ENCODE results near the gene POLR2A. TPM values are rescaled to one million over a fixed set of nuclear protein-coding genes. Genes with fewer than 3 reads are reported as not detected.

POLR2A gene
- total RNA-seq, 1 donor from 2014 or later = 105 TPM

GRCh38 chr17:7502987-7503386, 18.8 kb downstream of the POLR2A start:
- H3K4me3 ChIP-seq = no peak overlapping the region
- peak; percentile 28 for ATAC-seq
- TF ChIP-seq, protein P1, sequence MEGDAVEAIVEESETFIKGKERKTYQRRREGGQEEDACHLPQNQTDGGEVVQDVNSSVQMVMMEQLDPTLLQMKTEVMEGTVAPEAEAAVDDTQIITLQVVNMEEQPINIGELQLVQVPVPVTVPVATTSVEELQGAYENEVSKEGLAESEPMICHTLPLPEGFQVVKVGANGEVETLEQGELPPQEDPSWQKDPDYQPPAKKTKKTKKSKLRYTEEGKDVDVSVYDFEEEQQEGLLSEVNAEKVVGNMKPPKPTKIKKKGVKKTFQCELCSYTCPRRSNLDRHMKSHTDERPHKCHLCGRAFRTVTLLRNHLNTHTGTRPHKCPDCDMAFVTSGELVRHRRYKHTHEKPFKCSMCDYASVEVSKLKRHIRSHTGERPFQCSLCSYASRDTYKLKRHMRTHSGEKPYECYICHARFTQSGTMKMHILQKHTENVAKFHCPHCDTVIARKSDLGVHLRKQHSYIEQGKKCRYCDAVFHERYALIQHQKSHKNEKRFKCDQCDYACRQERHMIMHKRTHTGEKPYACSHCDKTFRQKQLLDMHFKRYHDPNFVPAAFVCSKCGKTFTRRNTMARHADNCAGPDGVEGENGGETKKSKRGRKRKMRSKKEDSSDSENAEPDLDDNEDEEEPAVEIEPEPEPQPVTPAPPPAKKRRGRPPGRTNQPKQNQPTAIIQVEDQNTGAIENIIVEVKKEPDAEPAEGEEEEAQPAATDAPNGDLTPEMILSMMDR (IDR thresholded peaks at IDR 0.05) = no peak
- no peaks in the 10 kb centered on the region for H3K9me3 ChIP-seq
- H3K27ac ChIP-seq = no peak overlapping the region
- no peaks in the 10 kb centered on the region for H3K27me3 ChIP-seq
- DNase-seq = no peak
- H3K36me3 ChIP-seq = peaks cover 99% of the 10 kb centered on the region
- no peaks in the 10 kb centered on the region for H3K4me1 ChIP-seq
- intact Hi-C loops (cut with DNase I) = no loop called here

- intact Hi-C loops (cut with DNase I) = no loop called here
- Histone ChIP-seq H3K27me3 (no peaks in the 10 kb centered on the region), H3K27ac (no peak overlapping the region), H3K9me3 (no peaks in the 10 kb centered on the region), H3K4me1 (no peaks in the 10 kb centered on the region), H3K36me3 (peaks cover 99% of the 10 kb centered on the region), H3K4me3 (no peak overlapping the region)
- no peak for ATAC-seq
- no peak for DNase-seq
- TF ChIP-seq, protein P1 (IDR thresholded peaks at IDR 0.05) = no peak
Observed at GRCh38 chr17:7503521-7503920, 19.4 kb downstream of the POLR2A start.

GRCh38 chr17:7508145-7508544, 24.0 kb downstream of the POLR2A start:
- intact Hi-C loops (cut with DNase I) = no loop called here
- Histone ChIP-seq H3K27me3 (no peaks in the 10 kb centered on the region), H3K27ac (no peak overlapping the region), H3K9me3 (no peaks in the 10 kb centered on the region), H3K4me3 (no peak overlapping the region), H3K4me1 (peaks cover 3% of the 10 kb centered on the region), H3K36me3 (peaks cover 99% of the 10 kb centered on the region)
- TF ChIP-seq, protein P1 (IDR thresholded peaks at IDR 0.05) = no peak
- DNase-seq = no peak
- no peak for ATAC-seq

- no peak overlapping the region for H3K4me3 ChIP-seq
- no peaks in the 10 kb centered on the region for H3K27me3 ChIP-seq
- peaks cover 3% of the 10 kb centered on the region for H3K4me1 ChIP-seq
- TF ChIP-seq, protein P1 (IDR thresholded peaks at IDR 0.05) = no peak
- H3K9me3 ChIP-seq = no peaks in the 10 kb centered on the region
- H3K36me3 ChIP-seq = peaks cover 97% of the 10 kb centered on the region
- ATAC-seq = no peak
- no peak for DNase-seq
- no peak overlapping the region for H3K27ac ChIP-seq
- intact Hi-C loops (cut with DNase I) = no loop called here
Observed at GRCh38 chr17:7508846-7509245, 24.7 kb downstream of the POLR2A start.

GRCh38 chr17:7509937-7510336, 25.8 kb downstream of the POLR2A start:
- peaks cover 94% of the 10 kb centered on the region for H3K36me3 ChIP-seq
- no peak overlapping the region for H3K4me3 ChIP-seq
- TF ChIP-seq, protein P1 (IDR thresholded peaks at IDR 0.05) = no peak
- no peaks in the 10 kb centered on the region for H3K9me3 ChIP-seq
- DNase-seq (no peak), ATAC-seq (no peak)
- H3K4me1 ChIP-seq = peaks cover 3% of the 10 kb centered on the region
- no peak overlapping the region for H3K27ac ChIP-seq
- intact Hi-C loops (cut with DNase I) = no loop called here
- no peaks in the 10 kb centered on the region for H3K27me3 ChIP-seq

DNA sequence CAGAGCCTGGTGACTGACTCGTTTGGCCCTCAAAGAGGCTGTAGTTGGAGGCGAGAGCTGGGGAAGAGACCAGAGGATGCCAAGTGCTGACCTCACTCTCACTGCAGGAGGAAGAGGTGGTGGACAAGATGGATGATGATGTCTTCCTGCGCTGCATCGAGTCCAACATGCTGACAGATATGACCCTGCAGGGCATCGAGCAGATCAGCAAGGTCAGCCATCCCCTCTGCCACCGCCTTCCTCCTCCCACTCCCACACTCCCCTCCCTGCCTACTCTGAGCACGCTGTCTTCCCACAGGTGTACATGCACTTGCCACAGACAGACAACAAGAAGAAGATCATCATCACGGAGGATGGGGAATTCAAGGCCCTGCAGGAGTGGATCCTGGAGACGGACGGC, 26.9 kb downstream of the POLR2A start:
- H3K9me3 ChIP-seq = no peaks in the 10 kb centered on the region
- no peak overlapping the region for H3K27ac ChIP-seq
- no peak overlapping the region for H3K4me3 ChIP-seq
- no peaks in the 10 kb centered on the region for H3K27me3 ChIP-seq
- no peak for ATAC-seq
- H3K4me1 ChIP-seq = peaks cover 3% of the 10 kb centered on the region
- peaks cover 82% of the 10 kb centered on the region for H3K36me3 ChIP-seq
- TF ChIP-seq, protein P1 (IDR thresholded peaks at IDR 0.05) = no peak
- intact Hi-C loops (cut with DNase I) = no loop called here
- no peak for DNase-seq
